Measurements from ENCODE around the gene CAMK1D.

The CAMK1D gene

DNA sequence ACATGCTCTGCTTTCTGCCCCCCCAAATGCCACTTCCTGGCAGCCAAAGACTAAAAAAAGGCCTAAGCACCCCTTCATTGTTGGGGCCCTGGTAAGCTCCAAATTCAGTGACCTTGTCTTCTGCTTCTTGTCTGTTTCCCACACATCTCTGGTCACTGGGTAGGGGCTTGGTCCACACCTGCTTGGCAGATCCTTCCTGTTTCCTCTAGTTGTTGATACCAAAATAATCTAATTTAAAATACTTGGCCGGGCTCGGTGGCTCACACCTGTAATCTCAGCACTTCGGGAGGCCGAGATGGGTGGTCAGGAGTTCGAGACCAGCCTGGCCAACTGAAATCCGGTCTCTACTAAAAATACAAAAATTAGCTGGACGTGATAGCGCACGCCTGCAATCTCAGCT, 130.6 kb downstream of the CAMK1D start:
- no peak for TF ChIP-seq CTCF (IDR thresholded peaks at IDR 0.05)
- Histone ChIP-seq H3K27ac (no peak overlapping the region), H3K4me3 (no peak overlapping the region)
- no peak for DNase-seq (ENCODE audit: low spot score)

GRCh38 chr10:12480440-12480839, 131.1 kb downstream of the CAMK1D start:
- TF ChIP-seq CTCF (IDR thresholded peaks at IDR 0.05): no peak
- H3K4me3 ChIP-seq: no peak overlapping the region
- H3K27ac ChIP-seq: no peak overlapping the region
- no peak for DNase-seq (ENCODE audit: low spot score)

DNA sequence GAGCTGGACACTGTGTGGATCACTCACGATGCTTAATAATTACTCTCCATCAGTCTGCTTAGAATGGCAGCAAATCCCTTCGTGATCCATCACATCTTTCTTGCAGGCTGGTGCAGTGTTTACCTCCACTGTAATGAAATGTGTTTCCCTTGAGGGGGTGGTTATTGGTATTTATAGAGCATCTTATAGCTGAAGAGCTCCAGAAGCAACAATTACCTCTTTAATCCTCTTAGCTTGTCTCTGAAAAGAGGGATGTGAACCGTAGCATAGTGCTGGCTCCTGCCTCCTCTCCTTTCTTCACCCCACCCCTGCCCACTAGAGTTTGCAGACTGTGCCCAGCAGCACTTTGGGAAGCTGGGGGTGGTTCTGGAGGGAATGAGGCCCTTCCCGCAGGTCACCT, 132.6 kb downstream of the CAMK1D start:
- Histone ChIP-seq H3K27ac (no peak overlapping the region), H3K4me3 (no peak overlapping the region)
- TF ChIP-seq CTCF (IDR thresholded peaks at IDR 0.05): no peak
- no peak for DNase-seq (ENCODE audit: low spot score)

- no peak for DNase-seq (ENCODE audit: low spot score)
These were observed 133.2 kb downstream of the CAMK1D start for GRCh38 chr10:12482587-12482986.

GRCh38 chr10:12484002-12484918, 134.9 kb downstream of the CAMK1D start:
- TF ChIP-seq CTCF (IDR thresholded peaks at IDR 0.05): no peak
- Histone ChIP-seq H3K27ac (peak overlapping the region; percentile 72 to 95), H3K4me3 (peak overlapping the region; percentile 62)
- no peak for DNase-seq (ENCODE audit: low spot score)

More at GRCh38 chr10:12482587-12482986, 133.2 kb downstream of the CAMK1D start:
- TF ChIP-seq CTCF (IDR thresholded peaks at IDR 0.05): no peak
- H3K4me3 ChIP-seq: no peak overlapping the region
- no peak overlapping the region for H3K27ac ChIP-seq

- peak; percentile 82 for DNase-seq (ENCODE audit: low spot score)
- no peak for TF ChIP-seq CTCF (IDR thresholded peaks at IDR 0.05)
- H3K27ac ChIP-seq: peak overlapping the region; percentile 72 to 95
- peak overlapping the region; percentile 62 for H3K4me3 ChIP-seq
These were observed 135.8 kb downstream of the CAMK1D start for GRCh38 chr10:12484941-12485805.
